Islet precursor cell (in vitro differentiated cells): ENCODE results near the gene PAPPA2.

Source experiments
- DNase-seq: peaks from one replicate; pipeline ENCODE4 v3.0.0-alpha.2; 2018

The PAPPA2 gene

DNA sequence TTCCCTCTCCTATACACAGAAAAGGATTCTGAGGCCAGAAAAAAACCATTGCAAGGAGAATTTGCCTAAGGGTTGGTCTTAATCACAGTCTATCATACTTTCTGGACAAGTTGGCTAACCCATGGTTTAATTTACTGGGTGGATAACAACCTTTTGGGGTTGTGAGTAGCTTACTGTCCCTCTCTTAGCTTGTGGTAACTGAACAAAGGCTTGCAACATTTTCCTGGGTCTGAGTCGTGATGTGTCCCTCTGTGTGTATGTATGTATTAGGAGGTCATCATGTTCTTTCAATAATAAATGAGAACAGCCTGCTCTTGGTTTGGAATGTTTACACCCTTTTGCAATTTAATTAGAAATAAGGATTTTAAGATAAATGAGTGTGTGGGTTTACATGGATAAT lies 36.7 kb downstream of the PAPPA2 start:
- no peak for DNase-seq

- DNase-seq, result peak; percentile 77
Observed at GRCh38 chr1:176501599-176501998, 38.6 kb downstream of the PAPPA2 start.

GRCh38 chr1:176504848-176505553 lies 42.0 kb downstream of the PAPPA2 start:
- no peak for DNase-seq

DNA sequence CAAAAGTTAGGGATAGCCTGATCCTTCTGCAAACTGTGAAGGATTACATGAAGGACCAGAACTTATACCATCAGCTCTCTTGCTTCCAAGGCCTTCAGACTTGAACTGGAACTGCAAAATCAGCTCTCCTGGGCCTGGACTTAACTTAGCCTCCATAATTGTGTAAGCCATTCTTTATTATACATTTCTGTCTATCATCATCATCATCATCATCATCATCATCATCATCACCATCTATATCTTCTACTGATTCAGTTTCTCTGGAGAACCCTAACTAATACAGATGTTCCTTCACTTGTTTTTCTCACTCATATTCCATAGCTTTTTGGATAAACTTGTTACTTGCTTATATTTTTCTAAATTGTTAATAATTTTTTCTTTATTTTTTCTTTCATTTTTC lies 50.0 kb downstream of the PAPPA2 start:
- DNase-seq, result no peak

DNA sequence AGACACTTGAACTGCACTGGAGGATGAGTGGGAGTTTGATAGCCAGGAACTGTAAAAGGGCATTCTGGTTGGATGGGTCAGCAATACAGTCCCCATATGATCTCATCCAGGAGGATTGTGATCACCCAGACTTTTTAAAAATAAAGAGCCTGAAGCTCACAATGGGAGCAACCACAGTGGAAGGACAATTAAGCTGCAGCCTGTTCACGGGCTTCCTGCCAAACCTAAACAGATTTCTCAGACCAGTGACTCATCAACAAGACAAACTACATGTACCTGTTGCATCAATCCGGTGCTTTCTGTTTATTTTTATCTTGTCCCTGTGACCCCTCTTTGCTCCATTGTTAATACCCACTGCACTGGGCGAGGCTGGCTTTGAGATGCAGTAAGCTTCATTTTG lies 52.3 kb downstream of the PAPPA2 start:
- peak; percentile 91 for DNase-seq

- peak; percentile 92 for DNase-seq
Observed at GRCh38 chr1:176517484-176517883, 54.5 kb downstream of the PAPPA2 start.

DNA sequence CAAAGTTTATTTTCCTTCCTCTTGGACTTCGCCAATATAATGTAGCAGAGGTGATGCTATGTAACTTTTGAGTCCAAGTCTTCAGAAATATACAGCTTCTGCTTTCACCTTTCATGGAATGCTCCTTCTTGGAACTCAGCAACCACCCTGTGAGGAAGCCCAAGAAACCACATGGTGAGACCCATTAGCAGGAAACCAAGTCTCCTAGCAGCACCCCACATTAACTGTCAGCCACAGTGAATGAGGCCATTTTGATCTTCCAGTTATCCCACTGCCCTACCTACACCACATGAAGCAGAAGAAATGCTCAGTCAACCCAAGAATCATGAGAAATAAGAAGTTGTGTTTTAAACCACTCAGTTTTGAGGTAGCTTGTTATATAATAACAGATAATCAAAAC lies 58.2 kb downstream of the PAPPA2 start:
- no peak for DNase-seq

- no peak for DNase-seq
Observed at GRCh38 chr1:176522310-176522845, 59.4 kb downstream of the PAPPA2 start.

GRCh38 chr1:176529395-176530090 lies 66.6 kb downstream of the PAPPA2 start:
- no peak for DNase-seq

DNA sequence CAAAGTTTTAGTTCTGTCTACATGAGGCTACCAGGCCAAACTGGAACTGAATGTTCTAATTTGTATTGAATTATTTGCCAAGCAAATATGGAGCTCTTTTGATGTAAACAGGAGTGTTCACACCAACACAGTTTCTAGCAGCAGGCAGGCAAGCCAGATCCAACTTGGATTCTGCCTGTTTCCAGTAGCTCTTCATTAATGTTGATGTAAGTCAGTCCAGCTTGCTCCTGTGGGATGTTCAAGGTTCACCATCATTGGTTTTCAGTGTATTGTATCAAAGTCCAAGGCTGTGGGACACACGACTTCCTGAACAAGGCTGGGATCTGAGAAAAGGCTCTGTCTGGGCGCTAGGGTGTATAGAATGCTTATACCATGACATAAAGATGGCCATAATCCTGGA lies 68.1 kb downstream of the PAPPA2 start:
- no peak for DNase-seq

GRCh38 chr1:176531921-176532897 lies 69.2 kb downstream of the PAPPA2 start:
- DNase-seq, result no peak

DNA sequence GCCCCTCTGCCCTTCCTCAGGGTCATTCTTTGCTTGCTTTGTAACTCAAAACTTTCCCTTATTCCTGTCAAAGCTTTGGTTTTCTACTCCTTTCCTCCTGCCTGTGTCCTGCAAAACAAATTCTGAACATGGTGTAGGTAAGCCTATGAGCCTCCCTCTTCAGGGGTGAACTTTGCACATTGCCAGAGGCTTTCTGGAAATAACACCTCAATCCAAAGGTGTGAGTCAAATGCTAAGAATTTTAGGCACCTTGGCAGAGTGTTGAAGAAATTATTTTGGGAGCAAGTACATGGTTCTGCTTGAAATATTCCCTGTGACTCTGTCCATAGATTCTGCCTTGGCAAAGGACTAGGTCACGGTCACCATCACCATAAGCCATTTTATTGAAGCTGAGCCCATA lies 70.0 kb downstream of the PAPPA2 start:
- DNase-seq, result no peak

DNA sequence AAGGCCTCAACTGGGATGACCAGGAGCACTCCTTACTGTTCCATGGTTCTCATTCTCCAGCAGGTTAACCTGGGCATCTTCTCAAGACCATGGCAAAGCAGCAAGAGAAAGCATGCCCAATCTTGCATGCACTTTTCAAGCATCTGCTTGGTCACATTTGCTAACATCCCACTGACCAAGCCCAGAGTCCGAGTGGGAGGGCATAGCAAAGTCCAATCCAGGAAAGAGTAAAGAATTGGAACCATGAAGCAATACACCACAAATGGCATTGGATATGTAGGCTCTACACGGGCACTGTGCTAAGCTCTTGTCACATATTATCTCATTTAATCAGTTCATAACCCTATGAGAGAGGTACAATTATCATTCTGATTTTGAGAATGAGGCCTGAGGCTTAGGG lies 73.6 kb downstream of the PAPPA2 start:
- no peak for DNase-seq

DNA sequence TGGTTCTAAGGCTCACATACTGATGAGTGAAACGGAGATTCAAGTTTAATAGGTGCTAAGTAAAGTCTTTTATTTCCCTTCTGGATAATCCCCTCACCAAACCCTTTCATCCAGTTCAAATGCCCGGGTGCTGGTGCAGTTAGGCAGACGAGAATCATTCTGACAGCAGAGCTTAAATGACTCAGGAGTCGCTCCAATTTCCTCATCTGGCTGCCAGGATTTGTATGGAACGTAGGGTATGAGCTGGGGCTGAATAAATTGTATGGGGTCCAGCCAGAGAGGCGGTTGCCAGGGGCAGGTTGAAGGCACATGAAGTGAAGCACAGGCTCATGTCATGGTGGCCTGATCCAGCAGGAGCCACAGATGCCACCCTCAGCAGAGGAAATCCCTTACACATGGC lies 76.0 kb downstream of the PAPPA2 start:
- no peak for DNase-seq

DNA sequence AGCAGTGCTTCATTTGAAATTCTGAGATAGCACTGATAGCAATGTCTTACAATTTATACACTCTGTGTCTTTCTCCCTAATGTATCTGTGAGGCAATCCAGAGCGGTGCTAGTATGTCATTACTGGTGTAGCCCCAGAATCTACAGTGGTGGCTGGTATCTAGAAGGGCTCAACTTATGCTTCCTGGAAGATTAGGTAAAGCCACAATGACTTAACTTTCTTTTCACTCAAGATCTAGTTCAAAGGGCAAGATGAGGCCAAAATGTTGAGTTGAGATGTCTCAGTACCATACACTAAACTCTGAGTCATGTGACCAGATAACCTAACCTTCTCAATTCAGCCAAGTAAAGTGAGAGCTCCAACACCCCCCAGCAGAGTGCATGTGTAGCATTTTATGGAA lies 77.5 kb downstream of the PAPPA2 start:
- no peak for DNase-seq

DNA sequence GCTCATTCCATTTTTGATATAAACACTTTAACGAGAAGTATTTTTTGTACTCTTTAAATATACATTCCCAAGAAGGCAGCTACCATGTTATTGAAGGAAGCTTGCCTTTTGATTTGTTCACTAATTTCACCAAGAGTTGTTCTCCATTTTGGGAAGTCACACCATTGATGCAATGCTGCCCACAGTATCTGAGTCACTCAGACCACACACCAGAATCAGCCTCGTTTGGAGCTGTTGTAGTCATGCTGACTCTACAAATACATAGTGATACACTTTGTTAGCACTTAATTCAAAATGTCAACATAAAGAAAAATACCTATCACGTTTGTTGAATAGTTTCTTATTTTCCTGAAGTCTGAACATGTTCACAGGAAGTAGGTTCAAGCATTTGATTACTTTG lies 78.7 kb downstream of the PAPPA2 start:
- DNase-seq, result no peak

- DNase-seq, result no peak
Observed at GRCh38 chr1:176542352-176542751, 79.4 kb downstream of the PAPPA2 start.

DNA sequence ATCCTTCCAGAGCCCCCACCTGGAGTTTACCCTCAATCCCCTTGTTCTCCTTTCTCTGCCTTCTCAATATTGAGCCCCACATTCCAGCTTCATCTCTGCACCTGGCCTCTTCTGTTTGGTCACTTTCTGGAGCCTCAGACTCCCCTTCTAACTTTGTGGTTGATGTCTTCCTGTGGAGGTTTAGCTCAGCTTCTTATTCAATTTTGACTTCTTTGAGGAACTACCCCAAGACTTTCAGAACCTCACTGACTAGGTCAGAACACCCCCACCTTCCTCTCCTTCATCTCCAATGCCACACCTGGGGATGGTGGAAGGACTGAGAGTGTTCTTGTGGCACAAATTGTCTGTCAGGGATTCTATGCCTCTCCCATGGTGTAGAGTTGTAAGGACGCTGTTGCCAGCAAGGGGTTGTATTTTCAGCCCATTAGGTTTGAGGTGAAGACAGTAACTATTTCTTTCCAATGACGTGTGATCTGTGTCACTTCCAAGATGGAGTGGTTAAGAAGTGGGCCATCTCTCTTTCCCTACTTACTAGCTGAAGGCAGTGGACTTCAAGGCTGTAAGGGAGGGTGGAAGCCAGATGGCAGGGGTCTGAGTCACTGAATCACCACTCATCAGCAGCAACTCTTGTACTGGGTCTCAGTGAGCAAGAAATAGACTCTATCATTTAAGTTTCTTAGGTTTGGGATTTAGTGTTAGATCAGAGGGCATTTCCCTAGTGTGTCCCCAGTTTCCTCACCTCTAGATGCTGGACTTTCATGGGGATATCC lies 80.6 kb downstream of the PAPPA2 start:
- no peak for DNase-seq

DNA sequence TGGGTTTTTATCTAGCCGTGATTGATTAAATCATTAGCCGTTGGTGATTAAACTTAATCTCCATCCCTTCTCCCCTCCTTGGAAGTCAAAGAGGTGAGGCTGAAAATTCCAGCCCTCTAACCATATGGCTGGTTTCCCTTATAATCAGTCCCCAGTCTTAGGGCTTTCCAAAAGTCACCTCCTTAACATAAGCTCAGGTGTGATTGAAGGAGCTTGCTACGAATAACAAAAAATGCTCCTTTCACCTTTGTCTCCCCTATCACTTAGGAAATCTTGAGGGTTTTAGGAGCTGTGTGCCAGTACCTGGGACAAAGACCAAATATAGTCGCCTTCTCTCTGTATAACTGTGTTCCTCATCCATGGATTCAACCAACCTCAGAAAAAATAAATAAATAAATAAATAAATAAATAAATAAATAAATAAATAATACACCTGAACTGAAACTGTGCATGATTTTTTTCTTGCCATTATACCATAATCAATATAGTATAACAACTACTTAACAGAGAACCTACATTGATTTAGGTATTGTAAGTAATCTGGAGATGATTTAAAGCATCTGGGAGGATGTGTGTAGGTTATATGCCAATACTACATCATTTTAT lies 82.2 kb downstream of the PAPPA2 start:
- no peak for DNase-seq

- DNase-seq, result no peak
Observed at GRCh38 chr1:176546825-176547224, 83.8 kb downstream of the PAPPA2 start.

DNA sequence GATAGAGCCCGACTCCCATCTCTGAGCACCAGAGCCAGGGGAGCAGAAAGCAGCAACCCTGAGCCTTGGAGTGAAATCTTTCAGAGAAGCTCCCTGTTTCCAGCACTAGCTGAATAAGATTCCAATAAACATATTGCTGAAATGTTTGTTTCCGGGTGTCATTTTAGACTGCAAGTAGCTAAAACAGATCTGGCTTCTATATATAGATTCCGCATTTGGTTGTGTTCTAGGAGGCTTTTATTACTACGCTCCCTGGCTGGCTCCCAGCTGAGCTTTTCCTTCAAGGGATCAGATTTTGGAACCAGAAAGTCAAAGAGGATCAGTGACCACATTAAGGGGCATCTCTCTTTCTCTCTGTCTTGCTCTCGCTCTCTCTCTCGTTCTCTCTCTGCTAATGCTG lies 88.2 kb downstream of the PAPPA2 start:
- no peak for DNase-seq
